Fibroblast of upper back skin (primary cell): Measurements from ENCODE around the gene COL20A1.

ENCODE experiments used
- DNase-seq: peaks from one replicate; pipeline ENCODE4 v3.0.0-alpha.2; 2013

COL20A1 gene

GRCh38 chr20:63278661-63279060 lies 14.3 kb upstream of the COL20A1 start:
- DNase-seq, result no peak

DNA sequence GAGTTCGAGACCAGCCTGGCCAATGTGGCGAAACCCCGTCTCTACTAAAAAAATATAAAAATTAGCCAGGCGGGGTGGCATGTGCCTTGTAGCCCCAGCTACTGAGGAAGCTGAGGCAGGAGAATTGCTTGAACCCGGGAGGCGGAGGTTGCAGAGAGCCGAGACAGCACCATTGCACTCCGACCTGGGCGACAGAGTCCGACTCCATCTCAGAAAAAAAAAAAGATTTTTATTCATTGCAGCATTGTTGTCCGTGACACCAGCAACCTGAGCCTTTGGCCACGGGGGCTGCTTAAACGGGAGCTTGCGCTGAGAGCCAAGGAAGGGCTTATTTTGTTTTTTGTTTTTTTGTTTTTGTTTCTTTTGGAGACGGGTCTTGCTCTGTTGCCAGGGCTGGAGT lies 13.1 kb upstream of the COL20A1 start:
- DNase-seq, result no peak

DNA sequence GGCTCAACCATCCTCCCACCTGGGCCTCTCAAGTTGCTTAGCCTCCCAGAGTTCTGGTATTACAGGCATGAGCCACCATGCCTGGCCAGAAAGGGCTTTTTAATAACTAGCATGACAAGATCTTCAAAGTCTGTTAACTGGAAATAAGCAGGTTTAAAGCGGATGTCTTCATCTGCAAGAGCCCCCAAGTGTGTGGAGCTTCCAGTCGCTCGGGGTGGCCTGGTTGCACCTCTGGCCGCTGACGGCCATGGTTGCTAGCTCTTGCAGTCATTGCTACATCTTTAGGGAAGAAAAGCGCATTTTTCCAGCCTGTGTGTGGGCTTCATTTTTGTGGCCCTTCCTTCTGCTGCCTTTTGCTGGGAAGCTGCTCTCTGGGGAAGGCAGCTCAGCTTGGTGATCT lies 12.6 kb upstream of the COL20A1 start:
- no peak for DNase-seq

DNA sequence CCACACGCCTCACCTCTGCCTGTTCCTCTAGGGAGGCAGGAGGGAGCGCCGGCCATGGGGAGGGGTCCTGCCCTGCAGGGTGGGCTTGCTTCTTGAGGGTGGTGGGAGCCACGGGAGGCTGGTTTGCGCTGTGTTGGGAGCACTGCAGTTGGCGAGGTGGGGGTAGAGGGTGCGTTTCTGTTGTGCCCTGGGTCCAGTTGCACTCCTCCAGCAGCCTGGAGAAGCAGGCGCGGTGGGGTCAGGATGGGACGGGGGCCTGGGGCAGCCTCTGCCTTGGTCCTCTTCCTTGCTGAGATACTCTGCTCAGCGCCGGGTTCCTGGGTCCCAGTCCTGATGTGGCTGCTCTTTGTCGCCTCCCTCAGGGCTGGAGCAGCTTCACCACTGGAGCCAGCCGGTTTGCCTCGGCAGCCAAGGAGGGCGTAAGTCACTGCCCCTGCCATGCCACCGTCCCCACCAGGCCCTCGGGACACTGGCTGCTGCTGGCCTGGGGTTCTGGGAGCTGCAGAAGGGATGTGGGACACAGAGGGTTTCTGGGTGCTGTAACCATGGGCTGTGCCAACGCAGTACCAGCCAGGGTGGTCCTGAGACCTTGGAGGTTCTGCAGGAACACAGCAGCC lies 11.9 kb upstream of the COL20A1 start:
- no peak for DNase-seq

DNA sequence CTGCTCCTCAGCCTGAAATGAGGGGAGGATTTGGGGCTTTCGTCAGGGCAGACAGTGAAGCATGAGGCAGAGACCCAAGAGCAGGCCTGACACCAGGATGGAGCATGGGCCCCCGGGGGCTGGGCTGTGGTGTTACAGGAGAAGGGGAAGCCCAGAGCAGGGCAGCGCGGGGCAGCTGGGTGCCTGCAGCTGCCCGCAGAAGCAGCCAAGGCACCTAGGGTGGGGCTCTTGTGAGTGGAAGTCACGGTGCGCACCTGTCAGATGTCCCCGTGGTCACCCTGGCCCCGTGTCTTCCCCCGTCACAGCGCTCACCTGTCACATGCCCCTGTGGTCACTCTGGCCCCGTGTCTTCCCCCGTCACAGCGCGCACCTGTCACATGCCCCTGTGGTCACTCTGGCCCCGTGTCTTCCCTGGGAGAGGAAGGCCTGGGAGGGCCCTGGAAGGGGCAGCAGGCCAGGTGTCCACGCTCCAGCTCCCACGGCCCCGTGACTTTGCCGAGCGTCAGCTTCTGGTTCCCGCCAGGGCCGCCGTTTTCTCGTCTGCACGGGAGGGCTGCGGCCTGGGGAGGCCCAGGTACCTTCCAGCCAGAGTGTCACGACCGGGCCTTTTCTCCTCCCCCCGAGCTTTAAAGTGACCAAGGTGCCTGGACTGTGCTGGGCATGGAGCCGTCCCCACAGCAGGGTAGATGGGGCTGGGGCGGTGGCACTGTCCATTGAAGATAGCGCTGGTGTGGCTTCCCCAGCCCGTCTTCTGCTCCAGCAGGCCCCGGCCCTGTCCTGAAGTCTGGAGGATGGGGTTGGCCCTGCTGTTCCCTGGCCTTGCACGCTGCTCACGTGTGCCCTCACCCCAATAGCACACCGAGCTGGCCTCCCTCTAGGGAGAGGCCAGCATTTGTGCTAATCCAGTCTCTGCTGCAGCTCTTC lies 11.0 kb upstream of the COL20A1 start:
- DNase-seq, result no peak

GRCh38 chr20:63282946-63283345 lies 10.0 kb upstream of the COL20A1 start:
- no peak for DNase-seq

- no peak for DNase-seq
Measured at GRCh38 chr20:63283397-63284082, 9.4 kb upstream of the COL20A1 start.

DNA sequence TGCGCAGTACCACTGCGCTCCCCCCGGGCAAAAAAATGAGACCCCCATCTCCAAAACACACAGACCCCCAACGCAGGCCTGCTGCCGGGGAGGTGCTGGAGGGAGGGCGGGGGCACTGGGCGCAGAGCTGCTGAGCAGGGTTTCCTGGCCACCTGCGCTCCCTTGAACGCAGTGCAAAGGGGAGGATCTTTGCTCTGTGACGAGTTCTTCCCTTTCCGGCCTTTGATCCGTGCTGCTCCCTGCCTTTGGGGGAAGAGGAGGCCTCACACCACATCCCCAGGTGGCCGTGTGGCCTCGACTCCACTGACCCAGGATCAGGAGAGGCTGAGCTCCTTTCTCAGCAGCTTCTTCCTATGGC lies 8.9 kb upstream of the COL20A1 start:
- no peak for DNase-seq

GRCh38 chr20:63284544-63284949 lies 8.4 kb upstream of the COL20A1 start:
- DNase-seq, result no peak

DNA sequence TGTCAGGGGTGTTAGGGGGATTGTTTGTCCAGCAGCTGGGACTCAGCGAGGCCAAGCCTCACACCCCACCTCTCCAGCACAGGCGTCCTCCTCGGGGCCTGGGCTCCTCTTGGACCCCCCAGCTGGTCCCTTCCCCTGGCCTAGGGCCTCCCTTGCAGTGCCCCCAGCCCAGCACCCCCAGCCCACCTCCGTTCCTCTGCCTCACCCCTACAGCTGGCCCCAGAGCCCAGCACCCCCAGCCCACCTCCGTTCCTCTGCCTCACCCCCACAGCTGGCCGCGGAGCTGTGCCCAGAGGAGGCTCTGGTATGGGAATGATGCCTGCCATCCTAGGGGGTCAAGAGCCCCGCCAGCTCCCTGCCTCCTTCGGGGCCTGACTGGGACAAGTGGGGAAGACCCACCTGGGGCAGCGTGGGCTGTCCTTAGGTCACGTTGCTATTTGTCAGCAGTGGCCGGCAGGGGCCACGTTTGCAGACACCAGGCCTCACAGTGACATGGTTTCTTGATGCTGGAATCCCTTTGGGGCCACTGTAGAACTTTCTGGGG lies 7.9 kb upstream of the COL20A1 start:
- DNase-seq, result no peak

DNA sequence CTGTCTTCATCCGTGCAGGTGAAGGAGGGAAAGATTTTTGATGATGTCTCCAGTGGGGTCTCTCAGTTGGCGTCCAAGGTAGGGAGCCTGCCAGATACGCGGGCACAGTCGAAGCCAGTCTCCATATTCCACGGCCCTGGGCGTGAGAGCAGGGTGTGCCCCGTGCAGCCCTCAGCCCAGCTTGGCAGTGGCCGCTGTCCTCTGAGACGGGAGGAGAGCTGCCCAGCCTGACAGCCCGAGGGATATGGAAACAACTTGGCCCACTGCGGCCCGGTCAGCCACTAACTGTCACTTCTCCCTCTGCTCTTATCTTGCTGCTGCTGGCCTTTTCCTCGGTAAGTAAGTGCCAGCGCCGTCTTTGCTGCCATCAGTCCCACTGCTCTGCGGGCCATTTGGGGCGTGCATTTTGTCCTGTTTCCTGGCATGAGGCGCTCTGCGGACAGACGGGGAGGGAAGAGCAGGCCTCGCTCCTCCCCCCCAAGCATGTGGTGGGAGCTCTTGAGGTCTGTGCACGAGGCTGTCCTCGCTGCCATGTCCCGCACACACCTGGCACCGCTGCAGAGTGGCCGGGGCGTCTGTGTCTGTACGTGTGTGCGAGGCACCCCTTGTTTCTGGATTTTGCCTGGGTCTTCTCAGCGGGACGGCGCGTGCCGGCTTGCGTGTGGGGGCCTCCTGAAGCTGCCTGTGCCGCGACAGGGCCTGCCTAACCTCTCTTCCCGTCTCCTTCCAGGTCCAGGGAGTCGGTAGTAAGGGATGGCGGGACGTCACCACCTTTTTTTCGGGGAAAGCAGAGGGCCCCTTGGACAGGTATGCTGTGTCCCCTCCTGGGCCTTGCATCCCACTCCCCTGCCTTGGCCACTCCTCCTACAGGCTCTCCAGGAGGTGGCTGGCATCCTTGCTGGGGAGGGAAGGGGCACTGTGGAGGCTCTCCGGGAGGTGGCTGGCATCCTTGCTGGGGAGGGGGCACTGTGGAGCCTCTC lies 7.1 kb upstream of the COL20A1 start:
- no peak for DNase-seq

- no peak for DNase-seq
Measured at GRCh38 chr20:63286781-63287696, 5.9 kb upstream of the COL20A1 start.

- no peak for DNase-seq
Measured at GRCh38 chr20:63287697-63288580, 5.0 kb upstream of the COL20A1 start.

DNA sequence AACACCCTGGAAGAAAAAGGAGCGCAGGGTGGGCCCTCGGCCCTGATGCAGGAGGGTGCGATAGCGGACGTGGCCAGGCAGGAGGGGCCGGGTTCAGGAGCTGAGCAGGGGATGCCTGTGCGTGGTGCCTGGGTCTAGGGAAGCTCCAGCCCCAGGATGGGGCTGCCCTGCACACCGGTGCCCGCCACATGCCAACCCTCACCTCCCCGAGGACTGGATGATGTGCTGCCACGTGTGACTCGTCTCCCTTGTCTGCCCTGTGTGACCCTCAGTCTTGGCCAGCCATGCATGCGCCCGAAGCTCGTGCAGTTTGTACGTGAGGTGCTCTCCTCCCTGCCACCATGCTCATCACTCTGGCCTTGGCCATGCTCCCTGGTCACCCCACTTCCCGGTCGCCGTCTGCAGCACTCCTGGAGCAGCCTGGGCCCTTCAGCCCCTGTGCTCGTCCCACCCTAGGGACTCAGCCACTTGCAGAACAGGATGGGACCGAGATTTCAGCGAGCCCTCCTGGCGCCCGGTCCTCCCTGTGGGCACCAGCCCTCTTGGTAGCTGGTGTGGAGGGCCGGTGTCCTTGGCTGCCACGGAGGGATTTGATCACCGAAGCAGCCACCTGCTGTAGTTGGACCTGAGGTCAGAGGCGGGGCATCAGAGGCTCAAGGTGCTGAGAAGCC lies 4.3 kb upstream of the COL20A1 start:
- DNase-seq, result no peak

DNA sequence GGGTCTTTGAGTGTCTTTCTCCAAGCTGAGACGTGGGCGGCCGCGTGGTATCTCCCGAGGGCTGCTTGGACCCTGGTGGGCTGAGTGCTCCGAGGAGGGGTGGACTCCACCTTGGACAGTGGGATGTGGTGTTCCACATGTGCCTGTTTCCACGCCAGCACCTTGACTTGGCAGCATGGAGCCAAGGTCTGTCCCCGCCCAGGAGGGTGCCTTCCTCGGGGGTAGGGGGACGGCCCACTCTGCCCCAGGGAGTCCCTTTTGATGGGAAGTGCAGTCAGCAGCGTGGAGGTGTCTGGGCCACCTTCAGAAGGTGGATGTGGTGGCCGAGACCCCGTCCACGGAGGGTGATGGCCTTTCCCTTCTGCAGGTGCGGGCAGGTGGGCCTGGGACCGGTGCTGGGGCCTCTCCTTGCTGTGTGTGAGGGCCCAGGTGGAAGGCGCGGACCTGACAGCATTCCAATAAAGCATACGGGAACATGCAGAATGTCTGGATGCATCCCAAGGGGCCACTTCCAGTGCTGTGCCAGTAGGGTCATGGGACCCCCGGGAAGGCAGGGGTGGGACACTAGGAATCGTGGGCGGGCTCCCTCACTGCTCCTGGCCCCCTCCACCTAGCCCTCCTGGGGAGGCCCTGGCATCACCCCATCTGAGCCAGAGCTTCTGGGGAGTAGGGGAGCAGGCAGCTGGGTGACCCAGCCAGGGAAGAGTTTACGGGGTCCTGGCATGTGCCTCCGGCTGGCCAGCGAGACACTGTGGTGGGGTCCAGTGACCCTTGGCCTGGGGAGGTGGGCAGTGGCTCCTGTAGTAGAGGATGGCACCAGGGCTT lies 3.5 kb upstream of the COL20A1 start:
- no peak for DNase-seq

- DNase-seq, result no peak
Measured at GRCh38 chr20:63290136-63290676, 2.8 kb upstream of the COL20A1 start.

DNA sequence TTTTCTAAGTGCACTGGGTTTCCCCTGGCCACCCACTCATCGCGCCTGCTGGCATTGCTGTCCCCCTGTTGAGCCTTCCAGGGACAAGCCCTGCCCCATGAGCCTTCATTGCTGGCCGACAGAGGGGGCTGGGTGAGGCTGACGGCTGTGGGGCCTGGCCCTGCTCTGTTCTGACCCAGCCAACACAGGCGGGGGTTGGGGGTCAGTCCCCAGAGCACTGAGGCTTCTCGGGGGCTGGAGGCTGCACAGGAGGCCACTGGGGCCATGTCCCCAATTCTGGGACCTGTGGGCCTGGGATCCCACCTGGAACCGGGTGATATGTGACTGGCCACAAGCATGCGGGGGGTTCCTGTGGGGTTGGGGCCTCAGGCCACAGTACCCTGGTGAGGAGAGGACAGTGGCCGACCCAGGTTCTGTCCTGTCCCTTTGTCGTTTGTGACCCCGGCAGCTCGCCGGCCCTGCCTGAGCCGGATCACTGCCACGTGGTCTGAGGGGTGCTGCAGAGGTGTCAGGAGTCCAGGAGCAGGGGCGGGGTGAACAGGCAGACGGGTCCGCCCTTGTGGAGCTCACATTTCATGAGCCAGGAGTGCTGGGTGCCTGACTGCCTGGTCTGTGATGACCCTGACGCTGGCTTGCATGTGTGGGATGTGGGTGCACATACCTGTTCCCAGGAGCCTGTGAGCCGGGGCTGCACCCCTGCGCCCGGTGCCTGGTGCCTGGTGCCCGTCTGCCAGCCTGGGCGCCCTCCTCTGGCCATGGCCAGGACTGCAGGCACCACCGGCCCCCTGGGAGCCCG lies 2.1 kb upstream of the COL20A1 start:
- DNase-seq, result no peak

GRCh38 chr20:63291811-63292210 lies 1.2 kb upstream of the COL20A1 start:
- DNase-seq, result no peak
